ENCODE measurements around the gene SLC15A3.

The SLC15A3 gene

DNA sequence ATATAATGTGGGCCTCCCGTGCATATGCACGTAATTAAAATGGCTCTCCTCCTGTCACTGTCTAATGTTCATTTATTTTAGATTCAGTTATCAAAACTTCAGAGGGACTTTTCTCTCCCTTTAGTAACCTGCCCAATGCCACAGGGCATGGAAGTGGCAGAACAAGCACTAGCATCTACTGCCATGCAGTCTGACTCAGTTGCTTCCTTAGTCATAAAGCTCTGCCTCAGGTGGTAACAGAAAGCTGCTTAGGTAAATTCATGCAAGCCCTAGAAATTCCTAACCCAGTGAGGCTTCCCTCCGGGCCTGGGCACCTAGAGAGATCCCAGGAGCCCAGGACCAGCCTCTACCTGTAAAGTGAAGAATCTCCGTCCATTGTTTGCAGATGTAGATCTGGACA is 54.5 kb downstream of the SLC15A3 start (continued):
- TF ChIP-seq ZNF274 (IDR thresholded peaks at IDR 0.05; ENCODE audit: low read length) (no peak), ZNF274 (tag by site-specific recombination; IDR thresholded peaks at IDR 0.05; ENCODE audit: borderline replicate concordance) (no peak), ZNF48 (tag by site-specific recombination; IDR thresholded peaks at IDR 0.05) (no peak), ZNF24 (tag by site-specific recombination; IDR thresholded peaks at IDR 0.05) (no peak)
- TF ChIP-seq, protein P1, sequence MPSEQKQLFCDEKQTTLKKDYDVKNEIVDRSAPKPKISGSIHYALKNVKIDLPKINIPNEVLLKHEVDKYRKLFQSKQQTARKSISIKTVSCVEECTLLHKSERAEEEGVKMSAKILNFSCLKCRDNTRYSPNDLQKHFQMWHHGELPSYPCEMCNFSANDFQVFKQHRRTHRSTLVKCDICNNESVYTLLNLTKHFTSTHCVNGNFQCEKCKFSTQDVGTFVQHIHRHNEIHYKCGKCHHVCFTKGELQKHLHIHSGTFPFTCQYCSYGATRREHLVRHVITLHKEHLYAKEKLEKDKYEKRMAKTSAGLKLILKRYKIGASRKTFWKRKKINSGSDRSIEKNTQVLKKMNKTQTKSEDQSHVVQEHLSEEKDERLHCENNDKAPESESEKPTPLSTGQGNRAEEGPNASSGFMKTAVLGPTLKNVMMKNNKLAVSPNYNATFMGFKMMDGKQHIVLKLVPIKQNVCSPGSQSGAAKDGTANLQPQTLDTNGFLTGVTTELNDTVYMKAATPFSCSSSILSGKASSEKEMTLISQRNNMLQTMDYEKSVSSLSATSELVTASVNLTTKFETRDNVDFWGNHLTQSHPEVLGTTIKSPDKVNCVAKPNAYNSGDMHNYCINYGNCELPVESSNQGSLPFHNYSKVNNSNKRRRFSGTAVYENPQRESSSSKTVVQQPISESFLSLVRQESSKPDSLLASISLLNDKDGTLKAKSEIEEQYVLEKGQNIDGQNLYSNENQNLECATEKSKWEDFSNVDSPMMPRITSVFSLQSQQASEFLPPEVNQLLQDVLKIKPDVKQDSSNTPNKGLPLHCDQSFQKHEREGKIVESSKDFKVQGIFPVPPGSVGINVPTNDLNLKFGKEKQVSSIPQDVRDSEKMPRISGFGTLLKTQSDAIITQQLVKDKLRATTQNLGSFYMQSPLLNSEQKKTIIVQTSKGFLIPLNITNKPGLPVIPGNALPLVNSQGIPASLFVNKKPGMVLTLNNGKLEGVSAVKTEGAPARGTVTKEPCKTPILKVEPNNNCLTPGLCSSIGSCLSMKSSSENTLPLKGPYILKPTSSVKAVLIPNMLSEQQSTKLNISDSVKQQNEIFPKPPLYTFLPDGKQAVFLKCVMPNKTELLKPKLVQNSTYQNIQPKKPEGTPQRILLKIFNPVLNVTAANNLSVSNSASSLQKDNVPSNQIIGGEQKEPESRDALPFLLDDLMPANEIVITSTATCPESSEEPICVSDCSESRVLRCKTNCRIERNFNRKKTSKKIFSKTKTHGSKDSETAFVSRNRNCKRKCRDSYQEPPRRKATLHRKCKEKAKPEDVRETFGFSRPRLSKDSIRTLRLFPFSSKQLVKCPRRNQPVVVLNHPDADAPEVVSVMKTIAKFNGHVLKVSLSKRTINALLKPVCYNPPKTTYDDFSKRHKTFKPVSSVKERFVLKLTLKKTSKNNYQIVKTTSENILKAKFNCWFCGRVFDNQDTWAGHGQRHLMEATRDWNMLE (tag by site-specific recombination; conservative IDR thresholded peaks at IDR 0.05; ENCODE audit: low read depth) = no peak

DNA sequence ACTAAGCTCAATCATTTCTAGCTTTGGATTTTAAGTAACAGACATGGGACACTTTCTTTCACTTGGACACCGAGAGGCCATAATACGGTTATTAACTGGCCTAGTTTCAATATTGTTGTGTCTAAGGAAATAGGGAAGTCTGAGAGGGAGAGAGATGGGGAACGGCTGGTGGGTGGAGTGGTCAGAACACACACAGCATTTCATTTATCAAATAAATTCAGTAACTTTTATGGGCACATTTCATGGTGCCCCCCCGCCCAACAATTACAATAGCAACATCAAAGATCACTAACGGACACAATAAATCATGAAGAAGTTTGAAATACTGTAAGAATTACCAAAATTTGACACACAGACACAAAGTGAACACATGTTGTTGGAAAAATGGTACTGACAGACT is 56.3 kb downstream of the SLC15A3 start:
- ChIA-PET POLR2A (no interaction called here), CTCF (interaction anchor here (0.6 to 1.2 kb wide), 3 partner anchors 20 to 188 kb away, joined by 3 to 7 read pairs (median 5); no protein-coding TSS in a partner anchor)
- H3K4me1 ChIP-seq (ENCODE audit: control insufficient read depth, insufficient read depth, low read length) = no peaks in the 10 kb centered on the region
- TF ChIP-seq ZNF214 (tag by site-specific recombination; IDR thresholded peaks at IDR 0.05; ENCODE audit: borderline replicate concordance) (no peak), KLF7 (tag by site-specific recombination; IDR thresholded peaks at IDR 0.05; ENCODE audit: borderline replicate concordance) (no peak), EGR2 (tag by site-specific recombination; IDR thresholded peaks at IDR 0.05; ENCODE audit: low read depth) (no peak), ZNF658 (tag by site-specific recombination; IDR thresholded peaks at IDR 0.05) (no peak)
- H3K4me3 ChIP-seq (ENCODE audit: low read depth, low read length) = no peak overlapping the region
- no peaks in the 10 kb centered on the region for H3K9me3 ChIP-seq (ENCODE audit: control insufficient read depth, insufficient read depth, low read depth, low read length)
- peaks cover 26 to 98% of the 10 kb centered on the region in 2 experiments for H3K36me3 ChIP-seq (ENCODE audit: control insufficient read depth in 2 of 2, insufficient read depth in 1 of 2, low read length in 2 of 2)
- no peak overlapping the region for H3K27ac ChIP-seq (ENCODE audit: extremely low read depth, low read depth, low read length)

DNA sequence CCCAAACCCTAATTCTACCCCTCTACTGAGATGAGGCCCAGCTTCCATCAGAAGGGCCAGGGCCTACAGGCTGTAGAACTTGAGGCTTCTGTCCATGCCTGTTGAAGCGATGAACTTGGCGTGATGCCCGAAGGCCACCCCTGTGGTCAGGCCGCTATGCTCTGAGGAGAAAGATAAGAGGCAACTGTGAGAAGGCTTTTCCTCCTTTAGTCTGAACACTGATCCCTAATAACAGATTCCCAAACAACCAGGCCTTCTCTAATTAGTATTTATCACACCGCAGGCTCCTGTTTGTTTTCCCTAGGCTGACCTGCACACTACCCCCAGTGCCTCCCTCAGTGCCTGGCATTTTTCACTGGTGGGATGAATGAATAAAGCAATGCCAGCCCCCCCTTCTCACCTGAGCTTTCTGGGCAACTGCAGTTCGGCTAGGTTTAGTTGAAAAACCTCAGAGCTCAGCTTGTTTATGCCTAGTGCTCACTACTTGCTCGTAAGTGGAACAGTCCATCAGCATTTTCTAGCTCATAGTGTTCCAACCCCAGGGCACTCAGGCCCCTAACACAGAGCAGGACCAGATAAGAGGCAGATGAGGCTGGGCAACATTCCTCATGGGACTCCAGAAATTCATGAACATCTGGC is 60.8 kb downstream of the SLC15A3 start:
- no peaks in the 10 kb centered on the region for H3K4me1 ChIP-seq (ENCODE audit: control insufficient read depth, insufficient read depth, low read length)
- POLR2A ChIA-PET = no interaction called here
- no peak overlapping the region for H3K4me3 ChIP-seq (ENCODE audit: low read depth, low read length)
- CTCF ChIA-PET = interaction anchor here (0.7 to 1.4 kb wide), 6 partner anchors 8 to 296 kb away, joined by 3 to 4 read pairs (median 3); no protein-coding TSS in a partner anchor
- no peak overlapping the region for H3K27ac ChIP-seq (ENCODE audit: extremely low read depth, low read depth, low read length)
- H3K36me3 ChIP-seq (ENCODE audit: control insufficient read depth in 2 of 2, insufficient read depth in 1 of 2, low read length in 2 of 2) = peaks cover 11 to 79% of the 10 kb centered on the region in 2 experiments; a peak in 2 of 3 replicates
- no peak for TF ChIP-seq ZNF37A (tag by site-specific recombination; IDR thresholded peaks at IDR 0.05)
- H3K9me3 ChIP-seq (ENCODE audit: control insufficient read depth, insufficient read depth, low read depth, low read length) = no peaks in the 10 kb centered on the region

DNA sequence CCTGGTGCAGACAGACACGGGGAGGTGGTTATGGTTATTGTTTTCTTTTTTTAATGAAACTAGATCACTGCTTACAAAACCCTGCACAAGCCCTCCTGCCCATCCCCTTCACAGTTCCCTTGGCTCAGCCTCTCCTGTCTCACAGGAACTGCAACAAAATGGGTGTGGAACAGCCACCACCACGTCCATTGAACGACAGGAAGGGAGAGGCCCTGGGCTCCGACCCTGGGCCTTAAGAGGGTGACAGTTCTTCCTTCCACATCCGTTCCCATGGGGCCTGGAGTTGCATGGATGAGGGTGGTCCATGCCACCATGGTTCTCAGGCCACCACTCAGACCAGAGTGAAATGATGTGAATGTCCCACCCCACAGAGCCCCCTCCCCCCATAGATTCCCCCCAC is 61.3 kb downstream of the SLC15A3 start:
- Histone ChIP-seq H3K27ac (ENCODE audit: extremely low read depth, low read depth, low read length) (no peak overlapping the region), H3K4me3 (ENCODE audit: low read depth, low read length) (no peak overlapping the region), H3K4me1 (ENCODE audit: control insufficient read depth, insufficient read depth, low read length) (no peaks in the 10 kb centered on the region), H3K9me3 (ENCODE audit: control insufficient read depth, insufficient read depth, low read depth, low read length) (no peaks in the 10 kb centered on the region), H3K36me3 (ENCODE audit: control insufficient read depth in 2 of 2, insufficient read depth in 1 of 2, low read length in 2 of 2) (peaks cover 11 to 74% of the 10 kb centered on the region in 2 experiments; a peak in 2 of 3 replicates)
- ChIA-PET POLR2A (no interaction called here), CTCF (interaction anchor here (0.9 to 4.4 kb wide), 4 partner anchors 9 to 116 kb away, joined by 3 to 95 read pairs (median 22); no protein-coding TSS in a partner anchor)
- TF ChIP-seq, protein P2, sequence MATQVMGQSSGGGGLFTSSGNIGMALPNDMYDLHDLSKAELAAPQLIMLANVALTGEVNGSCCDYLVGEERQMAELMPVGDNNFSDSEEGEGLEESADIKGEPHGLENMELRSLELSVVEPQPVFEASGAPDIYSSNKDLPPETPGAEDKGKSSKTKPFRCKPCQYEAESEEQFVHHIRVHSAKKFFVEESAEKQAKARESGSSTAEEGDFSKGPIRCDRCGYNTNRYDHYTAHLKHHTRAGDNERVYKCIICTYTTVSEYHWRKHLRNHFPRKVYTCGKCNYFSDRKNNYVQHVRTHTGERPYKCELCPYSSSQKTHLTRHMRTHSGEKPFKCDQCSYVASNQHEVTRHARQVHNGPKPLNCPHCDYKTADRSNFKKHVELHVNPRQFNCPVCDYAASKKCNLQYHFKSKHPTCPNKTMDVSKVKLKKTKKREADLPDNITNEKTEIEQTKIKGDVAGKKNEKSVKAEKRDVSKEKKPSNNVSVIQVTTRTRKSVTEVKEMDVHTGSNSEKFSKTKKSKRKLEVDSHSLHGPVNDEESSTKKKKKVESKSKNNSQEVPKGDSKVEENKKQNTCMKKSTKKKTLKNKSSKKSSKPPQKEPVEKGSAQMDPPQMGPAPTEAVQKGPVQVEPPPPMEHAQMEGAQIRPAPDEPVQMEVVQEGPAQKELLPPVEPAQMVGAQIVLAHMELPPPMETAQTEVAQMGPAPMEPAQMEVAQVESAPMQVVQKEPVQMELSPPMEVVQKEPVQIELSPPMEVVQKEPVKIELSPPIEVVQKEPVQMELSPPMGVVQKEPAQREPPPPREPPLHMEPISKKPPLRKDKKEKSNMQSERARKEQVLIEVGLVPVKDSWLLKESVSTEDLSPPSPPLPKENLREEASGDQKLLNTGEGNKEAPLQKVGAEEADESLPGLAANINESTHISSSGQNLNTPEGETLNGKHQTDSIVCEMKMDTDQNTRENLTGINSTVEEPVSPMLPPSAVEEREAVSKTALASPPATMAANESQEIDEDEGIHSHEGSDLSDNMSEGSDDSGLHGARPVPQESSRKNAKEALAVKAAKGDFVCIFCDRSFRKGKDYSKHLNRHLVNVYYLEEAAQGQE (tag by site-specific recombination; IDR thresholded peaks at IDR 0.05) = no peak
- TF ChIP-seq ZSCAN30 (tag by site-specific recombination; IDR thresholded peaks at IDR 0.05) = no peak
- TF ChIP-seq MZF1 (tag by site-specific recombination; IDR thresholded peaks at IDR 0.05; ENCODE audit: borderline replicate concordance) = no peak
- no peak for TF ChIP-seq ZNF521 (tag by site-specific recombination; IDR thresholded peaks at IDR 0.05)
- TF ChIP-seq ZNF140 (tag by site-specific recombination; IDR thresholded peaks at IDR 0.05) = no peak
- TF ChIP-seq BCL11B (tag by site-specific recombination; IDR thresholded peaks at IDR 0.05; ENCODE audit: low read depth) = no peak
- no peak for TF ChIP-seq ZNF48 (tag by site-specific recombination; IDR thresholded peaks at IDR 0.05)
- TF ChIP-seq ZNF701 (tag by site-specific recombination; IDR thresholded peaks at IDR 0.05) = no peak
- no peak for TF ChIP-seq HOXD13 (CRISPR knock-in tag; IDR thresholded peaks at IDR 0.05; ENCODE audit: borderline replicate concordance)
- no peak for TF ChIP-seq MEIS1 (CRISPR knock-in tag; IDR thresholded peaks at IDR 0.05; ENCODE audit: borderline replicate concordance)
- no peak for TF ChIP-seq ZNF660 (tag by site-specific recombination; IDR thresholded peaks at IDR 0.05)

Measured in HEK293 (cell line).